Keratinocyte (primary cell): ENCODE measurements around the gene CUL1. TPM values are rescaled to one million over a fixed set of nuclear protein-coding genes. Genes with fewer than 3 reads are reported as not detected.

Experiments
- DNase-seq: peaks from one replicate; pipeline ENCODE4 v3.0.0-alpha.2; 2011; ENCODE audit warnings: low read depth, missing footprints, low spot score
- FAIRE-seq: peaks from 2 replicates; lab custom pipeline; 2011; peaks lifted over from hg19 to GRCh38; lab: Jason Lieb, UNC
- H2AFZ ChIP-seq: 2 replicates; pipeline ENCODE4 v1.6.0; 2012; ENCODE audit warnings: low read length, control low read depth, inconsistent platforms; ENCODE audit not compliant: control insufficient read depth
- H3K27ac ChIP-seq: 2 replicates; pipeline ENCODE4 v1.5.1; 2011; ENCODE audit warnings: low read length; ENCODE audit not compliant: control insufficient read depth, insufficient read depth
- H3K27me3 ChIP-seq: 3 replicates; pipeline ENCODE4 v1.6.0; 2011; ENCODE audit warnings: low read length; ENCODE audit not compliant: control insufficient read depth, insufficient read depth; ENCODE audit errors: extremely low read depth
- H3K36me3 ChIP-seq, 2 experiments: 2 replicates in 1 of 2; 3 replicates in 1 of 2; pipeline ENCODE4 v1.5.1; 2011; ENCODE audit warnings: low read length in 2 of 2, mild to moderate bottlenecking in 1 of 2; ENCODE audit not compliant: control insufficient read depth in 2 of 2, insufficient read depth in 2 of 2; ENCODE audit errors: extremely low read depth in 1 of 2
- H3K4me1 ChIP-seq: 3 replicates; pipeline ENCODE4 v1.5.1; 2011; ENCODE audit warnings: low read length; ENCODE audit not compliant: control insufficient read depth, insufficient read depth; ENCODE audit errors: extremely low read depth
- H3K4me2 ChIP-seq: 3 replicates; pipeline ENCODE4 v1.6.0; 2011; ENCODE audit warnings: low read depth, low read length; ENCODE audit not compliant: control insufficient read depth, insufficient read depth; ENCODE audit errors: extremely low read depth
- H3K4me3 ChIP-seq, 3 experiments: fragments of 200-600 bp in 1 of 3; sonication (generic) in 1 of 3; 2 replicates in 2 of 3; 3 replicates in 1 of 3; pipeline ENCODE4 v1.5.1; 2011 to 2016; ENCODE audit warnings: low read length in 3 of 3, mild to moderate bottlenecking in 3 of 3, control low read depth in 2 of 3, inconsistent platforms in 1 of 3, low read depth in 1 of 3, mixed read lengths in 1 of 3, mixed run types in 1 of 3, moderate library complexity in 1 of 3; ENCODE audit not compliant: control insufficient read depth in 2 of 3, insufficient read depth in 2 of 3; ENCODE audit errors: extremely low read depth in 1 of 3
- H3K79me2 ChIP-seq: 2 replicates; pipeline ENCODE4 v1.6.0; 2012; ENCODE audit warnings: low read length; ENCODE audit not compliant: control insufficient read depth, insufficient read depth
- H3K9ac ChIP-seq: 3 replicates; pipeline ENCODE4 v1.6.0; 2011; ENCODE audit warnings: low read length; ENCODE audit not compliant: control insufficient read depth, insufficient read depth; ENCODE audit errors: extremely low read depth
- H3K9me1 ChIP-seq: 3 replicates; pipeline ENCODE4 v1.6.0; 2011; ENCODE audit warnings: low read length; ENCODE audit not compliant: control insufficient read depth, insufficient read depth; ENCODE audit errors: extremely low read depth
- H3K9me3 ChIP-seq: 2 replicates; pipeline ENCODE4 v1.5.1; 2012; ENCODE audit warnings: low read depth, low read length; ENCODE audit not compliant: control insufficient read depth
- H4K20me1 ChIP-seq: 3 replicates; pipeline ENCODE4 v1.6.0; 2011; ENCODE audit warnings: low read length; ENCODE audit not compliant: control insufficient read depth, insufficient read depth; ENCODE audit errors: extremely low read depth
- EZH2 ChIP-seq: IDR thresholded peaks from one replicate; pipeline ENCODE4 v1.6.1; 2012; ENCODE audit warnings: inconsistent platforms, mild to moderate bottlenecking, low read length, moderate library complexity
- dilution Hi-C: fragments of 300-500 bp; cut with MboI; formaldehyde crosslinking; loops from one replicate; pipeline ENCODE4 v1.7.0; 2020; ENCODE audit warnings: low sequenced_read_pairs; ENCODE audit not compliant: extremely low pct_ligation_motif_present
- polyA plus RNA-seq, 5 experiments: library from polyadenylated mRNA; depleted of rRNA in 3 of 5; stranded (reverse) in 3 of 5; stranded (forward) in 1 of 5; unstranded in 1 of 5; fragments of >200 nt; gene quantifications; 1 replicate in 1 of 5; 2 replicates in 3 of 5; 3 replicates in 1 of 5; pipeline versions ENCODE4 v1.2.1 to v1.2.3, GENCODE V29; 2011 to 2012; ENCODE audit warnings: missing spikeins in 2 of 5, low read depth in 1 of 5, low replicate concordance in 1 of 5
- TF ChIP-seq, protein P1 (sequence below), 3 experiments: IDR thresholded peaks in 1 of 3; conservative IDR thresholded peaks in 1 of 3; optimal IDR thresholded peaks in 1 of 3; 2 replicates in 2 of 3; 3 replicates in 1 of 3; pipeline versions ENCODE3 to v1.5.1; 2011; ENCODE audit warnings: low read length in 3 of 3, mild to moderate bottlenecking in 3 of 3, moderate library complexity in 2 of 3, control low read depth in 1 of 3, inconsistent platforms in 1 of 3; ENCODE audit not compliant: insufficient read depth in 2 of 3; ENCODE audit errors: extremely low read depth in 1 of 3

Gene CUL1
- polyA plus RNA-seq, 1 donor (not counting 4 experiments of a cell fraction or from before 2014, with no cell fraction given): 55.4 TPM

DNA sequence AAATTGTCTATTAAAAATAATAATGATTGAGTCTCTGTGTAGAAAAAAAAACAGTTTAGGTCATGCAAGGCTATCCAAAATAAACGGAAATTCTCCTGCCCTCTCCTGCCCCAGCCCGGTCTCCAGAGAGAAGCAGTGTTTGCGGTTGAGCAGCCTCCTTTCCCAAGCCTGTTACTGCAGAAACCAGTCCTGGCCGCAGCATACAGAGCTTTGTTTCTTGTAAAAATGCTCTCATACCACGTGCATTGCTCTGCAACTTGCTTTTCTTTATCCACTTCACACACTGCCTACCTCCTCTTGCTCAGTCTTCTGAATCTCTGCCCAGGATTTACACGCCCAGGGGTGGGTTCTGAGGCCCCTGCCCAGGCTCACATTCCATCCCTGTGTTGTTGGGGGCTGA, 34.4 kb upstream of the CUL1 start:
- dilution Hi-C loops: no loop called here
- H3K9me3 ChIP-seq: no peaks in the 10 kb centered on the region
- DNase-seq (no peak), FAIRE-seq (no peak)
- no peaks in the 10 kb centered on the region for H3K4me1 ChIP-seq
- H3K27me3 ChIP-seq: no peaks in the 10 kb centered on the region
- TF ChIP-seq EZH2: no peak
- TF ChIP-seq, protein P1, sequence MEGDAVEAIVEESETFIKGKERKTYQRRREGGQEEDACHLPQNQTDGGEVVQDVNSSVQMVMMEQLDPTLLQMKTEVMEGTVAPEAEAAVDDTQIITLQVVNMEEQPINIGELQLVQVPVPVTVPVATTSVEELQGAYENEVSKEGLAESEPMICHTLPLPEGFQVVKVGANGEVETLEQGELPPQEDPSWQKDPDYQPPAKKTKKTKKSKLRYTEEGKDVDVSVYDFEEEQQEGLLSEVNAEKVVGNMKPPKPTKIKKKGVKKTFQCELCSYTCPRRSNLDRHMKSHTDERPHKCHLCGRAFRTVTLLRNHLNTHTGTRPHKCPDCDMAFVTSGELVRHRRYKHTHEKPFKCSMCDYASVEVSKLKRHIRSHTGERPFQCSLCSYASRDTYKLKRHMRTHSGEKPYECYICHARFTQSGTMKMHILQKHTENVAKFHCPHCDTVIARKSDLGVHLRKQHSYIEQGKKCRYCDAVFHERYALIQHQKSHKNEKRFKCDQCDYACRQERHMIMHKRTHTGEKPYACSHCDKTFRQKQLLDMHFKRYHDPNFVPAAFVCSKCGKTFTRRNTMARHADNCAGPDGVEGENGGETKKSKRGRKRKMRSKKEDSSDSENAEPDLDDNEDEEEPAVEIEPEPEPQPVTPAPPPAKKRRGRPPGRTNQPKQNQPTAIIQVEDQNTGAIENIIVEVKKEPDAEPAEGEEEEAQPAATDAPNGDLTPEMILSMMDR (optimal IDR thresholded peaks at IDR 0.05 in 1 of 3, IDR thresholded peaks at IDR 0.05 in 1 of 3, conservative IDR thresholded peaks at IDR 0.05 in 1 of 3; ENCODE audit: extremely low read depth in 1 of 3, insufficient read depth in 2 of 3, low read length in 3 of 3): no peak
- no peak overlapping the region for H2AFZ ChIP-seq
- H3K4me2 ChIP-seq: no peak overlapping the region
- no peak overlapping the region for H3K9ac ChIP-seq
- H3K36me3 ChIP-seq: no peaks in the 10 kb centered on the region
- H3K27ac ChIP-seq: no peak overlapping the region
- no peaks in the 10 kb centered on the region for H3K9me1 ChIP-seq
- no peaks in the 10 kb centered on the region for H4K20me1 ChIP-seq
- no peak overlapping the region for H3K4me3 ChIP-seq
- no peaks in the 10 kb centered on the region for H3K79me2 ChIP-seq

GRCh38 chr7:148665221-148665620, 33.5 kb upstream of the CUL1 start:
- no peak overlapping the region for H3K27ac ChIP-seq
- H3K4me3 ChIP-seq: no peak overlapping the region
- H3K79me2 ChIP-seq: no peaks in the 10 kb centered on the region
- H3K36me3 ChIP-seq: no peaks in the 10 kb centered on the region
- H4K20me1 ChIP-seq: no peaks in the 10 kb centered on the region
- H3K9ac ChIP-seq: no peak overlapping the region
- no peaks in the 10 kb centered on the region for H3K9me3 ChIP-seq
- no peak overlapping the region for H2AFZ ChIP-seq
- H3K4me2 ChIP-seq: no peak overlapping the region
- no peaks in the 10 kb centered on the region for H3K9me1 ChIP-seq
- DNase-seq (no peak), FAIRE-seq (no peak)
- TF ChIP-seq, protein P1 (optimal IDR thresholded peaks at IDR 0.05 in 1 of 3, IDR thresholded peaks at IDR 0.05 in 1 of 3, conservative IDR thresholded peaks at IDR 0.05 in 1 of 3; ENCODE audit: extremely low read depth in 1 of 3, insufficient read depth in 2 of 3, low read length in 3 of 3): no peak
- no peak for TF ChIP-seq EZH2
- H3K4me1 ChIP-seq: no peaks in the 10 kb centered on the region
- H3K27me3 ChIP-seq: no peaks in the 10 kb centered on the region
- dilution Hi-C loops: no loop called here
